ENCODE data around the gene METTL23.

The METTL23 gene

GRCh38 chr17:76733618-76733957 lies 6.9 kb downstream of the METTL23 start:
- H3K4me3 ChIP-seq (ENCODE audit: low read length): peak overlapping the region; percentile 91

DNA sequence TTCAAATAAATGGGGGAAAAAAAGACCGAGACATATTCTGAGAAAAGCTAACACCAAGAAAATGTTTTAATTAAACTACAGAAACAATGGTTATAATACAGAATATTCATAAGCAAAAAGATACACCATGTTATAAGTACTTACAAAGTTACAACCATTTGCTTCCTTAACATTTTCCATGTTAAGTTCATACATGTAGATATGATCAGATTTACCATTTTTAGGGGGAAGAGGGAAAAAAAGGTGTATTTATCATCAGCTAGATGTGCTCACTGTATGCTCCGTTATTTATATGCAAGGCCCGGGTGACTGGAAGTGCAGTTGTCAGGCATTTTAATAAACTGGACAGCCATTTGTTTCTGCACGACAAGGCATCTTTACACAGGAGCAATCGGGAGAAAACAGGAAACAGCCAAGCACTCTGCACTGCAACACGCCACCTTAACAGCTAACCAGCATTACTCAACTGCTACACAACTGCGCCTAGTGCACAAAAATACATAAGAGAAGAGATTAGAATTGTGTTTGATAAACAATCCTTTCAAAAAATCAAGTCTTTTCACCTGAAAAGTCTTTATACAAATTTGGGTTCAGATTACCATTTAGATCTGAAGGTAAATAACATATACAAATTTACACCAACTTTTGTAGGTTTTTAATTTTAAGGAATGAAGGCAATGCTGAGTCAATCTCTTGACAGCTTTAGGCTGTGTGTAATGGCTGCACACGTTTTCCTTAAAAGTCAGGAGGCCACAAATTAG lies 7.6 kb downstream of the METTL23 start:
- DNase-seq (ENCODE audit: low read depth): peak; percentile 54
- H3K4me3 ChIP-seq (ENCODE audit: low read length): peak overlapping the region; percentile 91
- TF ChIP-seq, protein P1, sequence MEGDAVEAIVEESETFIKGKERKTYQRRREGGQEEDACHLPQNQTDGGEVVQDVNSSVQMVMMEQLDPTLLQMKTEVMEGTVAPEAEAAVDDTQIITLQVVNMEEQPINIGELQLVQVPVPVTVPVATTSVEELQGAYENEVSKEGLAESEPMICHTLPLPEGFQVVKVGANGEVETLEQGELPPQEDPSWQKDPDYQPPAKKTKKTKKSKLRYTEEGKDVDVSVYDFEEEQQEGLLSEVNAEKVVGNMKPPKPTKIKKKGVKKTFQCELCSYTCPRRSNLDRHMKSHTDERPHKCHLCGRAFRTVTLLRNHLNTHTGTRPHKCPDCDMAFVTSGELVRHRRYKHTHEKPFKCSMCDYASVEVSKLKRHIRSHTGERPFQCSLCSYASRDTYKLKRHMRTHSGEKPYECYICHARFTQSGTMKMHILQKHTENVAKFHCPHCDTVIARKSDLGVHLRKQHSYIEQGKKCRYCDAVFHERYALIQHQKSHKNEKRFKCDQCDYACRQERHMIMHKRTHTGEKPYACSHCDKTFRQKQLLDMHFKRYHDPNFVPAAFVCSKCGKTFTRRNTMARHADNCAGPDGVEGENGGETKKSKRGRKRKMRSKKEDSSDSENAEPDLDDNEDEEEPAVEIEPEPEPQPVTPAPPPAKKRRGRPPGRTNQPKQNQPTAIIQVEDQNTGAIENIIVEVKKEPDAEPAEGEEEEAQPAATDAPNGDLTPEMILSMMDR (IDR thresholded peaks at IDR 0.05; ENCODE audit: insufficient read depth, low read depth, low read length, missing control alignments): no peak

More at GRCh38 chr17:76733618-76733957, 6.9 kb downstream of the METTL23 start:
- TF ChIP-seq, protein P1 (IDR thresholded peaks at IDR 0.05; ENCODE audit: insufficient read depth, low read depth, low read length, missing control alignments): no peak
- DNase-seq (ENCODE audit: low read depth): no peak

DNA sequence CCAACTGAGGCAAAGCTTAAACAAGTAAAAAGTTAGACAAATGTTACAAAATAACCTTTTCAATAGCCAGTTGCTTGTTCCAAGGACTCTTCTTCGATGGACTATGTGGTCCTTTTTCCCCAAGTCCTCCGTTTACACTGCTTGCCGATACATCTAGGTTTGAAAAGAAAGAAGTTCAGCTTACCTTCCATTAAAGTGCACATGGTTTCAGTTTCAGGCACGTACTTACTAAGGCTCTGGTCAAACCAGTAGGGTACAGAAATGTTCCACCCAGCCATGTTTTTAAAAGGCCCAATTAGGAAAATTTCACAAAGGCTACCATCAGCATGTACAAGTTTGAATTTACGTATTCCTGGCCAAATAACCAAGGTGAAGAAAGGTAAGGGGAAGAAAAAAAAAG lies 8.4 kb downstream of the METTL23 start:
- H3K4me3 ChIP-seq (ENCODE audit: low read length): peak overlapping the region; percentile 91
- TF ChIP-seq, protein P1 (IDR thresholded peaks at IDR 0.05; ENCODE audit: insufficient read depth, low read depth, low read length, missing control alignments): no peak
- peak; percentile 50 for DNase-seq (ENCODE audit: low read depth)

- H3K4me3 ChIP-seq (ENCODE audit: low read length): peak overlapping the region; percentile 91
- TF ChIP-seq, protein P1 (IDR thresholded peaks at IDR 0.05; ENCODE audit: insufficient read depth, low read depth, low read length, missing control alignments): no peak
- DNase-seq (ENCODE audit: low read depth): no peak
Observed at GRCh38 chr17:76735586-76736348, 9.1 kb downstream of the METTL23 start.

DNA sequence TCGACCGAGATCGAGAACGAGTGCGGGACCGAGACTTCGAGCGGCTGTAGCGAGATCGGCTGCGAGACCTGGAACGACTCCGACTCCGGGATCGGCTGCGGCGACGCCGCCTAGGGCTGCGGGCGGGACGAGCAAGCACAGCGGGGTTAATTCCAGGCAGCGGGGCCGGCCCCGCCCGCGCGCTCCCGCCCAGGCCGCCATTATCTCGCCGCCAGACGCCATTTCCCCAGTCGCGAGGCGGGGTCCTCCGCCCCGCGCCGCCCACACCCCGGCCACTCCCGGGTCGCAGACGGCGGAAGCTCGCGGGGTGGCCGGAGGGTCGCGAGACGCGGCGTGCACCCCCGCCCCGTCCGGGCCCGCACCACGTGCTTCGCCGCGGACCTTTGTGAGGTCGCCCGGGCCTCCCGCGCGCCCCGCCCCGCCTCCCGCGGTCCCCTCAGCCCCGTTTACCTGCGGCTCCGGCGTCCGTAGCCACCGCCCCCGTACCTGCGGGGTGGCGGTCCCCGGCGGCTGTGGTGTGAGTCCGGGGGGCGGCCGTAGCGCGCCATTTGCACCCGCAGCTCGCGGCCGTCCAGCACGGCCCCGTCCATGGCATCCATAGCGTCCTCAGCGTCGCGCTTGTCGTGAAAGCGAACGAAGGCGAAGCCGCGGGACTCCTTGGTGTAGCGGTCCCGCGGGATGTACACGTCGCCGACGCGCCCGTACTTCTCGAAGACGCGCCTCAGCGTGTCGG lies 9.9 kb downstream of the METTL23 start:
- TF ChIP-seq, protein P1 (IDR thresholded peaks at IDR 0.05; ENCODE audit: insufficient read depth, low read depth, low read length, missing control alignments): peak; percentile 17
- peak overlapping the region; percentile 91 for H3K4me3 ChIP-seq (ENCODE audit: low read length)
- DNase-seq (ENCODE audit: low read depth): peak; percentile 68

DNA sequence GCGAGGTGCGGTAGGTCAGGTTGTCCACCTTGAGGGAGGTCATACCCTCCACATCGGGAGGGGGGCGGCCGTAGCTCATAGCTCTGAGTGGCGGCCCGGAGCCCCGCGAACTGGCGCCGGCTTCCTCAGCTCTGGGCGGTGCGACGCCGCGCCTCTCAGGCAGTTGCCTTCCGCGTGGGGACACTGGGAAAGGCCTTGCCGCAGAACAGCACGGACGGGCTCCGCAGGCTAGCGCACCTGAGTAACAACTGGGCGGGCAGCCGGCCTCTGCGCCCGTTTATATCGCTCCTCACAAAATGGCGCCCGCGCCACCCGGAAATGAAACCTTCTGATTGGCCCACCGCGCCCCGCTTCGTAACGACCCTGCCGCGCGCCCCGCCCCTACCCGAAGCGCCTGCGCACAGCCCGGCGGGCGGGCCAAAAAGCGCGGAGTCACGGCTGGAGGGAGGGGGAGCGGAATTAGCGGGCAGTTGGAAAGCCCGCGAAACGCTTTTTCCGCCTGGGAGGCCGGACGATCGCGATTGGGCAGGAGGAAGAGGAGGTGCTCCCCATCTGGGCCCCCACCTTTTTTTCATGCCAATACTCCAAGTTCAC lies 10.5 kb downstream of the METTL23 start, which contains the start of gene SRSF2:
TSS of gene SRSF2 (minus strand) at position 250 of the 594 bp plus-strand sequence. CDS start at position 79, 171 bp downstream.
- DNase-seq (ENCODE audit: low read depth): peak; percentile 99
- H3K4me3 ChIP-seq (ENCODE audit: low read length): peak within 1 kb of the TSS; percentile 94
- TF ChIP-seq, protein P1 (IDR thresholded peaks at IDR 0.05; ENCODE audit: insufficient read depth, low read depth, low read length, missing control alignments): no peak

Measured in epithelial cell of esophagus (primary cell).